OCI-LY7 (cell line): Measurements from ENCODE around the gene MAGEB16. TPM values are rescaled to one million over a fixed set of nuclear protein-coding genes. Genes with fewer than 3 reads are reported as not detected.

ENCODE experiments used
- BruUV-seq: library from RNA; stranded (reverse); fragments of 400-500 nt; replicated peaks from 2 replicates; lab custom pipeline; 2021; lab: Mats Ljungman, UMichigan
- CTCF ChIA-PET: fragments of 300-600 bp; sonication (Branson Sonifier 250); formaldehyde crosslinking; loops from one replicate; lab custom pipeline; 2022; ENCODE audit warnings: antibody characterized with exemption; ENCODE audit not compliant: unreplicated experiment; lab: Charles Lee
- POLR2A ChIA-PET: fragments of 300-600 bp; sonication (Branson Sonifier 250); formaldehyde crosslinking; loops from one replicate; lab custom pipeline; 2022; ENCODE audit warnings: antibody characterized with exemption; lab: Charles Lee
- DNase-seq: peaks from one replicate; pipeline ENCODE4 v3.0.0-alpha.2; 2015; ENCODE audit warnings: low spot score
- H2AFZ ChIP-seq: fragments of 200-600 bp; sonication (generic), shearing (Covaris generic); 2 replicates; pipeline ENCODE4 v1.6.1; 2014; ENCODE audit warnings: mild to moderate bottlenecking, antibody characterized with exemption, low read length, moderate library complexity
- H3K27ac ChIP-seq: fragments of 200-600 bp; sonication (generic); 2 replicates; pipeline ENCODE4 v1.5.1; 2014; ENCODE audit warnings: mixed run types, low read depth, mild to moderate bottlenecking, moderate library complexity, low read length, inconsistent platforms; ENCODE audit not compliant: poor library complexity, severe bottlenecking
- H3K36me3 ChIP-seq: fragments of 200-600 bp; sonication (generic); 2 replicates; pipeline ENCODE4 v1.6.1; 2014; ENCODE audit warnings: mild to moderate bottlenecking, antibody characterized with exemption, low read length, moderate library complexity, mixed read lengths; ENCODE audit not compliant: insufficient read depth
- H3K4me1 ChIP-seq: fragments of 200-600 bp; sonication (generic); 2 replicates; pipeline ENCODE4 v1.5.1; 2014; ENCODE audit warnings: mild to moderate bottlenecking, low read length; ENCODE audit not compliant: insufficient read depth, poor library complexity, severe bottlenecking
- H3K4me2 ChIP-seq: fragments of 200-600 bp; sonication (generic); 2 replicates; pipeline ENCODE4 v1.6.1; 2014; ENCODE audit warnings: mild to moderate bottlenecking, low read length
- H3K4me3 ChIP-seq: fragments of 200-600 bp; sonication (generic); 2 replicates; pipeline ENCODE4 v1.5.1; 2014; ENCODE audit warnings: mild to moderate bottlenecking, low read depth, low read length; ENCODE audit not compliant: poor library complexity, severe bottlenecking
- H3K79me2 ChIP-seq: fragments of 200-600 bp; sonication (generic); 2 replicates; pipeline ENCODE4 v1.6.1; 2016; ENCODE audit warnings: low read depth, mild to moderate bottlenecking, low read length, moderate library complexity, mixed read lengths; ENCODE audit not compliant: insufficient read depth
- H3K9me2 ChIP-seq: fragments of 200-600 bp; sonication (generic); 2 replicates; pipeline ENCODE4 v1.6.1; 2016; ENCODE audit warnings: mild to moderate bottlenecking, low read length, mixed read lengths; ENCODE audit not compliant: insufficient read depth
- H3K9me3 ChIP-seq: fragments of 200-600 bp; sonication (generic); 2 replicates; pipeline ENCODE4 v1.6.1; 2014; ENCODE audit warnings: mild to moderate bottlenecking, mixed run types, low read length, mixed read lengths
- H4K20me1 ChIP-seq: fragments of 200-600 bp; sonication (generic); 2 replicates; pipeline ENCODE4 v1.6.1; 2014; ENCODE audit warnings: mild to moderate bottlenecking, antibody characterized with exemption, low read length, moderate library complexity, mixed read lengths; ENCODE audit not compliant: insufficient read depth
- EZH2phosphoT487 ChIP-seq: fragments of 200-600 bp; sonication (generic); IDR thresholded peaks from 2 replicates; pipeline ENCODE4 v1.6.1; 2018; ENCODE audit warnings: low read depth, borderline replicate concordance, mild to moderate bottlenecking, mixed run types, antibody characterized with exemption, low read length, moderate library complexity, mixed read lengths
- intact Hi-C: fragments of 100-400 bp; cut with micrococcal nuclease; formaldehyde crosslinking; loops from one replicate; pipeline ENCODE4 v1.10.0; 2022; ENCODE audit not compliant: unreplicated experiment
- total RNA-seq, 2 experiments: library from RNA; depleted of rRNA in 1 of 2; stranded (reverse); fragments of >200 nt in 1 of 2; shearing (Covaris generic) in 1 of 2; gene quantifications; 2 replicates each; pipeline ENCODE4 v1.2.3, GENCODE V29; 2014 to 2022
- TF ChIP-seq, protein P1 (sequence below): fragments of 200-600 bp; sonication (generic); conservative IDR thresholded peaks from 2 replicates; pipeline ENCODE4 v1.5.1; 2014; ENCODE audit warnings: mild to moderate bottlenecking, antibody characterized with exemption, low read length, moderate library complexity, mixed read lengths

Gene MAGEB16
- total RNA-seq, 2 experiments from 2014 or later: not detected

DNA sequence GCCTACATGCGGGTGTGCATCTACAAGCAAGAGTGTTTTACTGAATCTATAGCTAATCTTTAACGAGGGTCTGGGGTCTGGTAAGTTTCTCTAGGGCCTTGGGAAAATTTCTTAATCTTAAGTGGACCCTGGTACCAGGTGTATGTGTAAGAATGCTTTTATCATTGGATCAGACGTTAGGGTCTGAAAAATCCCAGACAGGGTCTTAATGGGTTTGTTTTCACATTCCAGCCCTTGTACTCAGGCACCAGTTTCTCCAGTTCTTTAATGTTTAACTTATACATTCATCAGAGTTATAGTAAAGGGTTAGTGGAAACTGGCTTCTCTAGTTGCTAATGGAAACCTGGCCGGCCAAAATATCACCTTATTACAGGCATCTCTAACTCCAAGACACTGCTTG, 11.6 kb downstream of the MAGEB16 start:
- POLR2A ChIA-PET: no interaction called here
- BruUV-seq: no TSS peak
- Histone ChIP-seq H3K9me3 (no peaks in the 10 kb centered on the region), H3K36me3 (no peaks in the 10 kb centered on the region), H3K27ac (no peak overlapping the region), H3K9me2 (no peaks in the 10 kb centered on the region), H3K79me2 (no peaks in the 10 kb centered on the region), H2AFZ (no peak overlapping the region), H3K4me2 (no peak overlapping the region), H3K4me3 (no peak overlapping the region), H4K20me1 (no peaks in the 10 kb centered on the region), H3K4me1 (no peaks in the 10 kb centered on the region)
- no peak for DNase-seq
- no peak for TF ChIP-seq EZH2phosphoT487
- TF ChIP-seq, protein P1, sequence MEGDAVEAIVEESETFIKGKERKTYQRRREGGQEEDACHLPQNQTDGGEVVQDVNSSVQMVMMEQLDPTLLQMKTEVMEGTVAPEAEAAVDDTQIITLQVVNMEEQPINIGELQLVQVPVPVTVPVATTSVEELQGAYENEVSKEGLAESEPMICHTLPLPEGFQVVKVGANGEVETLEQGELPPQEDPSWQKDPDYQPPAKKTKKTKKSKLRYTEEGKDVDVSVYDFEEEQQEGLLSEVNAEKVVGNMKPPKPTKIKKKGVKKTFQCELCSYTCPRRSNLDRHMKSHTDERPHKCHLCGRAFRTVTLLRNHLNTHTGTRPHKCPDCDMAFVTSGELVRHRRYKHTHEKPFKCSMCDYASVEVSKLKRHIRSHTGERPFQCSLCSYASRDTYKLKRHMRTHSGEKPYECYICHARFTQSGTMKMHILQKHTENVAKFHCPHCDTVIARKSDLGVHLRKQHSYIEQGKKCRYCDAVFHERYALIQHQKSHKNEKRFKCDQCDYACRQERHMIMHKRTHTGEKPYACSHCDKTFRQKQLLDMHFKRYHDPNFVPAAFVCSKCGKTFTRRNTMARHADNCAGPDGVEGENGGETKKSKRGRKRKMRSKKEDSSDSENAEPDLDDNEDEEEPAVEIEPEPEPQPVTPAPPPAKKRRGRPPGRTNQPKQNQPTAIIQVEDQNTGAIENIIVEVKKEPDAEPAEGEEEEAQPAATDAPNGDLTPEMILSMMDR: no peak
- intact Hi-C loops: no loop called here
- CTCF ChIA-PET: no interaction called here

DNA sequence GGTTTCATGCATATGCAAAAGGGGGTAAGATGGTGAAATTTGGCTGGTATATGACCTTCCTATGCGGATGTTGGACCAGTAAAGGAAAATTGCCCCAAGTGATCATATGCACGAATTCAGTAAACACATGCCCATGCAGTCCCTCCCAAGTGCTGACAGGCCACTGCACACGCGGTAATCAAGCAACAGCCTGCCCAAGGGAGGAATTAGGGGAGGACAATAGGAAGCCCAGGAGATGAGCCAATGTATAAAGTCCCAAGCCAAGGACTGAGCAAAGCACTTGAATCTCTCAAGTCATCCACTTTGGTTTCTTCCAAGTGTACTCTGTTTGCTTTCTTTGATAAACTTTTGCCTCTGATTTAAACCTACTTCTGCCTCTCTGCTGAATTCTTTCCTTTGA, 21.1 kb downstream of the MAGEB16 start:
- Histone ChIP-seq H4K20me1 (no peaks in the 10 kb centered on the region), H3K79me2 (no peaks in the 10 kb centered on the region), H3K9me2 (no peaks in the 10 kb centered on the region), H2AFZ (no peak overlapping the region), H3K27ac (no peak overlapping the region), H3K9me3 (no peaks in the 10 kb centered on the region), H3K4me1 (no peaks in the 10 kb centered on the region), H3K4me3 (no peak overlapping the region), H3K36me3 (no peaks in the 10 kb centered on the region), H3K4me2 (no peak overlapping the region)
- TF ChIP-seq, protein P1: no peak
- TF ChIP-seq EZH2phosphoT487: no peak
- ChIA-PET CTCF (no interaction called here), POLR2A (no interaction called here)
- no TSS peak for BruUV-seq
- intact Hi-C loops: no loop called here
- DNase-seq: no peak

DNA sequence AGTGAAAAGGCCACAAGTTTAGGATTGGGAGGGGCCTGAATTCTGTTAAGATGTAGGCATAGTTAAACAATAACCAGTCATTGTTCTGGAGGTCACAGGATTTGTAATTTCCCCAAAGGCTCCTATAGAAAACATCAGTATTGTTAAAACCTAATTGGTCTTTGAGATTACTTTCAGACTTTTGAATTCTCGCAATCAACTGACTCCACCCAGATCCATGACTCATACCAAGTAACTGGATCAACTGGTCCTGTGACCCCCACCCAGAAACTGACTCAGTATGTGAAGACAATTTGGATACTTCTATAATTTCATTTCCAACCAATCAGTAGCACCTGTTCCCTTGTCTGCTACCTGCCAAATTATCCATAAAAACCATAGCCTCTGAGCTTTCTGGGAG, 28.4 kb downstream of the MAGEB16 start:
- no peaks in the 10 kb centered on the region for H4K20me1 ChIP-seq
- H3K9me3 ChIP-seq: no peaks in the 10 kb centered on the region
- H3K4me3 ChIP-seq: no peak overlapping the region
- H3K4me1 ChIP-seq: no peaks in the 10 kb centered on the region
- H3K9me2 ChIP-seq: no peaks in the 10 kb centered on the region
- no peaks in the 10 kb centered on the region for H3K79me2 ChIP-seq
- no peaks in the 10 kb centered on the region for H3K36me3 ChIP-seq
- DNase-seq: no peak
- H3K27ac ChIP-seq: no peak overlapping the region
- TF ChIP-seq, protein P1: no peak
- TF ChIP-seq EZH2phosphoT487: no peak
- no TSS peak for BruUV-seq
- intact Hi-C loops: no loop called here
- ChIA-PET CTCF (no interaction called here), POLR2A (no interaction called here)
- H3K4me2 ChIP-seq: no peak overlapping the region
- no peak overlapping the region for H2AFZ ChIP-seq
